ENCODE results near the gene TRIM72. TPM values are rescaled to one million over a fixed set of nuclear protein-coding genes. Genes with fewer than 3 reads are reported as not detected.

The TRIM72 gene
- total RNA-seq, 1 experiment from 2014 or later, result 0.08 TPM

DNA sequence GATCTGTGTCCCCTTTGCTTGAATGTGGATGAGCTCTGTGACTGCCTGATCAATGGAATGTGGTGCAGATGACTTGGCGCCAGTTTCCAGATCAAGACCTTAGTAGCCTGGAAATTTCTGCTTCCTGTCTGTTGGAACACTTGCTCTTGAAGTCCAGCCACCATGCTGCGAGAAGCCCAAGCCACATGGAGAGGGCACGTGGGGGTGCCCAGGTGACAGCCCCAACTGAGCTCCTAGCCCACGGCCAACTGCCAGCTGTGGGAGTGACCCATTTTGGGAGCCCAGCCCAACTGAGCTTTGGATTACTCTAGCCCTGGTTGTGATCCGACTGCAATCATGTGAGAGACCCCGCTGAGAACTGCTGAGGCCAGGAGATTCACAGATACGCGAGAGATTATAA, 42.5 kb downstream of the TRIM72 start:
- no TSS peak for BruUV-seq (replicated peaks)
- ATAC-seq (no peak), DNase-seq (ENCODE audit: low read depth, low spot score) (no peak)
- POLR2A ChIA-PET, result no interaction called here
- Histone ChIP-seq H3K4me3 (ENCODE audit: low read depth in 2 of 2, low read length in 2 of 2) (no peak overlapping the region), H3K27ac (ENCODE audit: low read length) (no peak overlapping the region), H3K27me3 (ENCODE audit: control insufficient read depth, insufficient read depth, low read length) (no peaks in the 10 kb centered on the region), H3K36me3 (ENCODE audit: control insufficient read depth, insufficient read depth, low read length) (no peaks in the 10 kb centered on the region), H3K9me3 (ENCODE audit: control insufficient read depth, insufficient read depth, low read depth, low read length) (no peaks in the 10 kb centered on the region), H3K4me1 (ENCODE audit: control insufficient read depth, insufficient read depth, low read length) (no peaks in the 10 kb centered on the region)
- CTCF ChIA-PET, result no interaction called here
- TF ChIP-seq TCF7L2 (IDR thresholded peaks at IDR 0.05; ENCODE audit: low read depth, low read length) (no peak), SIN3A (IDR thresholded peaks at IDR 0.05; ENCODE audit: borderline replicate concordance, insufficient read depth, low read depth, low read length) (no peak), POLR2AphosphoS5 (IDR thresholded peaks at IDR 0.05; ENCODE audit: low read depth, low read length) (no peak)
- TF ChIP-seq, protein P1, sequence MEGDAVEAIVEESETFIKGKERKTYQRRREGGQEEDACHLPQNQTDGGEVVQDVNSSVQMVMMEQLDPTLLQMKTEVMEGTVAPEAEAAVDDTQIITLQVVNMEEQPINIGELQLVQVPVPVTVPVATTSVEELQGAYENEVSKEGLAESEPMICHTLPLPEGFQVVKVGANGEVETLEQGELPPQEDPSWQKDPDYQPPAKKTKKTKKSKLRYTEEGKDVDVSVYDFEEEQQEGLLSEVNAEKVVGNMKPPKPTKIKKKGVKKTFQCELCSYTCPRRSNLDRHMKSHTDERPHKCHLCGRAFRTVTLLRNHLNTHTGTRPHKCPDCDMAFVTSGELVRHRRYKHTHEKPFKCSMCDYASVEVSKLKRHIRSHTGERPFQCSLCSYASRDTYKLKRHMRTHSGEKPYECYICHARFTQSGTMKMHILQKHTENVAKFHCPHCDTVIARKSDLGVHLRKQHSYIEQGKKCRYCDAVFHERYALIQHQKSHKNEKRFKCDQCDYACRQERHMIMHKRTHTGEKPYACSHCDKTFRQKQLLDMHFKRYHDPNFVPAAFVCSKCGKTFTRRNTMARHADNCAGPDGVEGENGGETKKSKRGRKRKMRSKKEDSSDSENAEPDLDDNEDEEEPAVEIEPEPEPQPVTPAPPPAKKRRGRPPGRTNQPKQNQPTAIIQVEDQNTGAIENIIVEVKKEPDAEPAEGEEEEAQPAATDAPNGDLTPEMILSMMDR (IDR thresholded peaks at IDR 0.05), result no peak
- TF ChIP-seq, protein P2, sequence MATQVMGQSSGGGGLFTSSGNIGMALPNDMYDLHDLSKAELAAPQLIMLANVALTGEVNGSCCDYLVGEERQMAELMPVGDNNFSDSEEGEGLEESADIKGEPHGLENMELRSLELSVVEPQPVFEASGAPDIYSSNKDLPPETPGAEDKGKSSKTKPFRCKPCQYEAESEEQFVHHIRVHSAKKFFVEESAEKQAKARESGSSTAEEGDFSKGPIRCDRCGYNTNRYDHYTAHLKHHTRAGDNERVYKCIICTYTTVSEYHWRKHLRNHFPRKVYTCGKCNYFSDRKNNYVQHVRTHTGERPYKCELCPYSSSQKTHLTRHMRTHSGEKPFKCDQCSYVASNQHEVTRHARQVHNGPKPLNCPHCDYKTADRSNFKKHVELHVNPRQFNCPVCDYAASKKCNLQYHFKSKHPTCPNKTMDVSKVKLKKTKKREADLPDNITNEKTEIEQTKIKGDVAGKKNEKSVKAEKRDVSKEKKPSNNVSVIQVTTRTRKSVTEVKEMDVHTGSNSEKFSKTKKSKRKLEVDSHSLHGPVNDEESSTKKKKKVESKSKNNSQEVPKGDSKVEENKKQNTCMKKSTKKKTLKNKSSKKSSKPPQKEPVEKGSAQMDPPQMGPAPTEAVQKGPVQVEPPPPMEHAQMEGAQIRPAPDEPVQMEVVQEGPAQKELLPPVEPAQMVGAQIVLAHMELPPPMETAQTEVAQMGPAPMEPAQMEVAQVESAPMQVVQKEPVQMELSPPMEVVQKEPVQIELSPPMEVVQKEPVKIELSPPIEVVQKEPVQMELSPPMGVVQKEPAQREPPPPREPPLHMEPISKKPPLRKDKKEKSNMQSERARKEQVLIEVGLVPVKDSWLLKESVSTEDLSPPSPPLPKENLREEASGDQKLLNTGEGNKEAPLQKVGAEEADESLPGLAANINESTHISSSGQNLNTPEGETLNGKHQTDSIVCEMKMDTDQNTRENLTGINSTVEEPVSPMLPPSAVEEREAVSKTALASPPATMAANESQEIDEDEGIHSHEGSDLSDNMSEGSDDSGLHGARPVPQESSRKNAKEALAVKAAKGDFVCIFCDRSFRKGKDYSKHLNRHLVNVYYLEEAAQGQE (IDR thresholded peaks at IDR 0.05; ENCODE audit: insufficient read depth in 1 of 2, low read depth in 2 of 2, low read length in 1 of 2), result no peak
- in situ Hi-C loops (cut with HindIII; ENCODE audit: low pct_unique_long_range_greater_than_20kb, low sequenced_read_pairs), result no loop called here
- intact Hi-C loops (cut with micrococcal nuclease; ENCODE audit: unreplicated experiment), result no loop called here

DNA sequence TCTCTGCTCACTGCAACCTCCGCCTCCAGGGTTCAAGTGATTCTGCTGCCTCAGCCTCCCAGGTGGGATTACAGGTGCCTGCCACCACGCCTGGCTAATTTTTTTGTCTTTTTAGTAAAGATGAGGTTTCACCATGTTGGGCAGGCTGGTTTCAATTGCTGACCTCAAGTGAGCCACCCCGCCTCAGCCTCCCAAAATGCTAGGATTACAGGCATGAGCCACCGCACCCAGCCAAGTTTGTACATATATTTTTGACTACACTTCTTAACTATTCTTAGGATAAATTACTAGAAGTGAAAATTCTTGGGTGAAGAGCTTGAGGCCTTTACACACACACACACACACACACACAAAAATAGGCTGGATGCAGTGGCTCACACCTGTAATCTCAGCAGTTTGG, 44.4 kb downstream of the TRIM72 start:
- BruUV-seq (replicated peaks), result no TSS peak
- in situ Hi-C loops (cut with HindIII; ENCODE audit: low pct_unique_long_range_greater_than_20kb, low sequenced_read_pairs), result no loop called here

More for the DNA sequence above, 44.4 kb downstream of the TRIM72 start:
- intact Hi-C loops (cut with micrococcal nuclease; ENCODE audit: unreplicated experiment), result no loop called here
- no peak overlapping the region for H3K4me3 ChIP-seq (ENCODE audit: low read depth in 2 of 2, low read length in 2 of 2)
- no peak for ATAC-seq
- H3K4me1 ChIP-seq (ENCODE audit: control insufficient read depth, insufficient read depth, low read length), result no peaks in the 10 kb centered on the region
- no peaks in the 10 kb centered on the region for H3K36me3 ChIP-seq (ENCODE audit: control insufficient read depth, insufficient read depth, low read length)
- no peaks in the 10 kb centered on the region for H3K9me3 ChIP-seq (ENCODE audit: control insufficient read depth, insufficient read depth, low read depth, low read length)
- TF ChIP-seq, protein P1 (IDR thresholded peaks at IDR 0.05), result no peak
- TF ChIP-seq TCF7L2 (IDR thresholded peaks at IDR 0.05; ENCODE audit: low read depth, low read length) (no peak), SIN3A (IDR thresholded peaks at IDR 0.05; ENCODE audit: borderline replicate concordance, insufficient read depth, low read depth, low read length) (no peak), POLR2AphosphoS5 (IDR thresholded peaks at IDR 0.05; ENCODE audit: low read depth, low read length) (no peak)
- TF ChIP-seq, protein P2 (IDR thresholded peaks at IDR 0.05; ENCODE audit: insufficient read depth in 1 of 2, low read depth in 2 of 2, low read length in 1 of 2), result no peak
- H3K27me3 ChIP-seq (ENCODE audit: control insufficient read depth, insufficient read depth, low read length), result no peaks in the 10 kb centered on the region
- POLR2A ChIA-PET, result no interaction called here
- CTCF ChIA-PET, result interaction anchor here (0.6 kb wide), 1 partner anchor 187 kb away, joined by 3 read pairs; no protein-coding TSS in a partner anchor
- H3K27ac ChIP-seq (ENCODE audit: low read length), result no peak overlapping the region
- no peak for DNase-seq (ENCODE audit: low read depth, low spot score)
